HCT116 (cell line): ENCODE results near the gene LDLRAD4. TPM values are rescaled to one million over a fixed set of nuclear protein-coding genes. Genes with fewer than 3 reads are reported as not detected.

Experiments used
- ATAC-seq: fragments of 200-7000 bp; cut with Tn5 transposase; 2 replicates; pipeline ENCODE4 v1.9.1; 2020; ENCODE audit warnings: mild to moderate bottlenecking, moderate library complexity
- BruUV-seq: library from RNA; stranded (reverse); fragments of 400-500 nt; replicated peaks from 2 replicates; lab custom pipeline; 2021; lab: Mats Ljungman, UMichigan
- CTCF ChIA-PET: fragments of 300-600 bp; sonication (Branson Sonifier 250); formaldehyde crosslinking; loops from one replicate; lab custom pipeline; 2021; ENCODE audit warnings: antibody characterized with exemption; lab: Charles Lee
- POLR2A ChIA-PET: fragments of 300-600, 350-600 bp; sonication (Branson Sonifier 250); formaldehyde crosslinking; loops from one replicate; lab custom pipeline; 2021; ENCODE audit warnings: antibody characterized with exemption; lab: Charles Lee
- RAD21 ChIA-PET, 2 experiments: fragments of 300-600 bp; sonication (Branson Sonifier 250); formaldehyde crosslinking; loops; one replicate each; lab custom pipeline; 2023; ENCODE audit warnings: low total read pairs in 2 of 2; ENCODE audit not compliant: uncharacterized antibody in 2 of 2, unreplicated experiment in 2 of 2, low non-redundant PET in 1 of 2; lab: Charles Lee
- DNase-seq: peaks from one replicate; pipeline ENCODE4 v3.0.0-alpha.2; 2010; ENCODE audit warnings: low read depth, low spot score
- H2AFZ ChIP-seq: fragments of 200-600 bp; shearing (Covaris generic), sonication (generic); 2 replicates; pipeline ENCODE4 v1.6.1; 2017; ENCODE audit warnings: low read depth, mixed run types, mixed read lengths, antibody characterized with exemption, low read length; ENCODE audit not compliant: poor library complexity, severe bottlenecking
- H3K27ac ChIP-seq: 2 replicates; pipeline ENCODE4 v1.5.1; 2012; ENCODE audit warnings: low read depth, low read length
- H3K27me3 ChIP-seq: fragments of 200-600 bp; sonication (generic); 2 replicates; pipeline ENCODE4 v1.6.1; 2016; ENCODE audit warnings: mixed run types, low read length, mixed read lengths; ENCODE audit not compliant: insufficient read depth
- H3K36me3 ChIP-seq, 2 experiments: fragments of 200-500 bp in 1 of 2; fragments of 200-600 bp in 1 of 2; sonication (Bioruptor generic) in 1 of 2; sonication (generic) in 1 of 2; 2 replicates each; pipeline versions ENCODE4 v1.5.1 to v1.6.1; 2014 to 2016; ENCODE audit warnings: low read length in 2 of 2, inconsistent platforms in 1 of 2, mixed read lengths in 1 of 2, mixed run types in 1 of 2; ENCODE audit not compliant: insufficient read depth in 2 of 2, control insufficient read depth in 1 of 2
- H3K4me1 ChIP-seq, 2 experiments: fragments of 200-600 bp in 1 of 2; sonication (generic) in 1 of 2; 2 replicates each; pipeline versions ENCODE4 v1.5.1 to v1.6.1; 2012 to 2017; ENCODE audit warnings: low read length in 2 of 2, inconsistent platforms in 1 of 2, mild to moderate bottlenecking in 1 of 2, mixed read lengths in 1 of 2, mixed run types in 1 of 2, moderate library complexity in 1 of 2; ENCODE audit not compliant: insufficient read depth in 2 of 2, control insufficient read depth in 1 of 2
- H3K4me2 ChIP-seq: fragments of 200-600 bp; sonication (generic); 2 replicates; pipeline ENCODE4 v1.6.1; 2017; ENCODE audit warnings: mixed run types, low read length, mixed read lengths
- H3K4me3 ChIP-seq, 2 experiments: fragments of 200-600 bp in 1 of 2; sonication (generic) in 1 of 2; replicated peaks in 1 of 2; 2 replicates each; pipeline ENCODE4 v1.5.1; 2011 to 2016; ENCODE audit warnings: low read length in 2 of 2, control low read depth in 1 of 2, low read depth in 1 of 2, mild to moderate bottlenecking in 1 of 2, mixed read lengths in 1 of 2, mixed run types in 1 of 2
- H3K79me2 ChIP-seq: fragments of 200-600 bp; sonication (generic); 2 replicates; pipeline ENCODE4 v1.6.1; 2017; ENCODE audit warnings: mild to moderate bottlenecking, mixed run types, low read length, moderate library complexity, mixed read lengths; ENCODE audit not compliant: insufficient read depth
- H3K9ac ChIP-seq: fragments of 200-600 bp; sonication (generic); 2 replicates; pipeline ENCODE4 v1.6.1; 2016; ENCODE audit warnings: low read length, mixed read lengths
- H3K9me2 ChIP-seq: fragments of 200-600 bp; sonication (generic), shearing (Covaris generic); 2 replicates; pipeline ENCODE4 v1.6.1; 2017; ENCODE audit warnings: mixed run types, mild to moderate bottlenecking, moderate library complexity; ENCODE audit not compliant: insufficient read depth
- H3K9me3 ChIP-seq, 2 experiments: fragments of 200-500 bp in 1 of 2; fragments of 200-600 bp in 1 of 2; sonication (Bioruptor generic) in 1 of 2; sonication (generic) in 1 of 2; 2 replicates each; pipeline ENCODE4 v1.6.1; 2014 to 2017; ENCODE audit warnings: low read length in 2 of 2, mixed read lengths in 2 of 2, inconsistent platforms in 1 of 2, low read depth in 1 of 2, mild to moderate bottlenecking in 1 of 2, mixed run types in 1 of 2, moderate library complexity in 1 of 2; ENCODE audit not compliant: control insufficient read depth in 1 of 2, insufficient read depth in 1 of 2
- H4K20me1 ChIP-seq: fragments of 200-600 bp; sonication (generic), shearing (Covaris generic); 2 replicates; pipeline ENCODE4 v1.6.1; 2017; ENCODE audit warnings: mixed run types, mild to moderate bottlenecking, moderate library complexity; ENCODE audit not compliant: insufficient read depth
- CBX3 ChIP-seq: IDR thresholded peaks from 2 replicates; pipeline ENCODE4 v1.6.1; 2012; ENCODE audit warnings: low read depth
- EGR1 ChIP-seq: IDR thresholded peaks from 2 replicates; pipeline ENCODE4 v1.6.1; 2012; ENCODE audit warnings: low read depth
- JUND ChIP-seq: IDR thresholded peaks from 2 replicates; pipeline ENCODE4 v1.6.1; 2012
- RAD21 ChIP-seq: IDR thresholded peaks from 2 replicates; pipeline ENCODE4 v1.6.1; 2012; ENCODE audit warnings: low read depth, mild to moderate bottlenecking
- SIN3A ChIP-seq: IDR thresholded peaks from 2 replicates; pipeline ENCODE4 v1.6.1; 2012; ENCODE audit warnings: low read depth
- ZFX ChIP-seq: fragments of 450-650 bp; IDR thresholded peaks from 2 replicates; pipeline ENCODE4 v1.6.1; 2017
- intact Hi-C: fragments of 100-400 bp; cut with micrococcal nuclease; formaldehyde crosslinking; loops from 2 replicates; pipeline ENCODE4 v1.10.0; 2022
- total RNA-seq: library from RNA; stranded (reverse); gene quantifications from one replicate; pipeline ENCODE4 v1.2.1, GENCODE V29; 2021; ENCODE audit not compliant: unreplicated experiment
- TF ChIP-seq, protein P1 (sequence below): IDR thresholded peaks from 2 replicates; pipeline ENCODE4 v1.6.1; 2012

LDLRAD4 gene
- total RNA-seq, 1 experiment from 2014 or later, result 1.2 TPM

DNA sequence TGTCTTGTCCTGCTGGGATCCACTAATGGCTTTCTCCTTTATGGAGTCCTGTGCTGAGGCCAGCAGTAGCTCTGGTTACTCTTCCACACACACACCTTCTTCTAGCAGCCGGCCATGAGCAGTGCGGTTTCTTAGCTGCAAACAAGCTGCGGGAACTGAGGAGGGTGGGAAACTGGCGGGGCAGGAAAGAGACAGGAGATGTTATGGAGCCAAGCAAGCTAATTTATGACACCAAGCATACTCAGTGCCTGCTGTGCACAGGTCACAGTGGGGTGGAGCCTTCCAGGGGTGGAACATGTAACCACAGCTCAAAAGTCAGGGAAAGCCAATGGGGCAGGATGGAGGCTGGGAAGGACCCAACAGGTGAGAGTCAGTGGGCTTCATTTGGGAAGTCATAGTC is 327.0 kb downstream of the LDLRAD4 start:
- ChIA-PET CTCF (no interaction called here), RAD21 (no interaction called here), POLR2A (no interaction called here)
- no peak overlapping the region for H3K27ac ChIP-seq
- H3K4me2 ChIP-seq, result no peak overlapping the region
- no TSS peak for BruUV-seq
- no peaks in the 10 kb centered on the region for H3K36me3 ChIP-seq
- intact Hi-C loops, result no loop called here
- ATAC-seq, result no peak
- H3K9me3 ChIP-seq, result no peaks in the 10 kb centered on the region
- H3K27me3 ChIP-seq, result no peaks in the 10 kb centered on the region
- H3K79me2 ChIP-seq, result no peaks in the 10 kb centered on the region
- H3K4me3 ChIP-seq, result no peak overlapping the region
- H3K9ac ChIP-seq, result no peak overlapping the region
- no peaks in the 10 kb centered on the region for H3K9me2 ChIP-seq
- no peaks in the 10 kb centered on the region for H4K20me1 ChIP-seq
- no peak overlapping the region for H2AFZ ChIP-seq
- no peak for DNase-seq
- no peaks in the 10 kb centered on the region for H3K4me1 ChIP-seq
- TF ChIP-seq RAD21, result no peak
- TF ChIP-seq CBX3, result no peak
- TF ChIP-seq ZFX, result no peak
- TF ChIP-seq, protein P1, sequence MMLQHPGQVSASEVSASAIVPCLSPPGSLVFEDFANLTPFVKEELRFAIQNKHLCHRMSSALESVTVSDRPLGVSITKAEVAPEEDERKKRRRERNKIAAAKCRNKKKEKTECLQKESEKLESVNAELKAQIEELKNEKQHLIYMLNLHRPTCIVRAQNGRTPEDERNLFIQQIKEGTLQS, result no peak

GRCh38 chr18:13545955-13546354 is 327.4 kb downstream of the LDLRAD4 start:
- Histone ChIP-seq H3K9ac (no peak overlapping the region), H3K36me3 (no peaks in the 10 kb centered on the region), H2AFZ (no peak overlapping the region), H3K27ac (no peak overlapping the region), H3K9me3 (no peaks in the 10 kb centered on the region), H3K4me1 (no peaks in the 10 kb centered on the region), H3K4me3 (no peak overlapping the region), H3K79me2 (no peaks in the 10 kb centered on the region), H3K4me2 (no peak overlapping the region), H3K27me3 (no peaks in the 10 kb centered on the region), H3K9me2 (no peaks in the 10 kb centered on the region), H4K20me1 (no peaks in the 10 kb centered on the region)
- DNase-seq (no peak), ATAC-seq (no peak)
- no TSS peak for BruUV-seq
- TF ChIP-seq SIN3A, result no peak
- no peak for TF ChIP-seq EGR1
- no peak for TF ChIP-seq JUND
- CTCF ChIA-PET, result no interaction called here
- POLR2A ChIA-PET, result no interaction called here
- RAD21 ChIA-PET, result no interaction called here
- intact Hi-C loops, result no loop called here
